CD4-positive, alpha-beta memory T cell (primary cell): Measurements from ENCODE around the gene CCM2. TPM values are rescaled to one million over a fixed set of nuclear protein-coding genes. Genes with fewer than 3 reads are reported as not detected.
A peak's percentile ranks its signal among the peaks of the same experiment; 100 is the strongest.

Experiments
- CTCF ChIA-PET: fragments of 350-600 bp; sonication (Branson Sonifier 250); formaldehyde crosslinking; loops from one replicate; lab custom pipeline; 2021; ENCODE audit warnings: inconsistent platforms; ENCODE audit not compliant: partially characterized antibody; lab: Charles Lee
- POLR2A ChIA-PET: fragments of 350-600 bp; sonication (Branson Sonifier 250); formaldehyde crosslinking; loops from one replicate; lab custom pipeline; 2021; ENCODE audit not compliant: partially characterized antibody; lab: Charles Lee
- DNase-seq, 5 donors: peaks; one replicate each; pipeline versions ENCODE4 v3.0.0 to v3.0.0-alpha.2; 2020 to 2022; ENCODE audit warnings: mixed read lengths in 1 of 5
- H3K27ac ChIP-seq: one replicate; pipeline ENCODE4 v1.7.0; 2013; ENCODE audit warnings: low read depth, low read length
- H3K27me3 ChIP-seq: 2 replicates; pipeline ENCODE4 v1.7.0; 2013; ENCODE audit warnings: mild to moderate bottlenecking, low read length, moderate library complexity; ENCODE audit not compliant: insufficient read depth
- H3K36me3 ChIP-seq: 2 replicates; pipeline ENCODE4 v1.7.0; 2013; ENCODE audit warnings: mild to moderate bottlenecking, low read length, moderate library complexity; ENCODE audit not compliant: insufficient read depth
- H3K4me1 ChIP-seq: 2 replicates; pipeline ENCODE4 v1.7.0; 2013; ENCODE audit warnings: mild to moderate bottlenecking, low read length, moderate library complexity; ENCODE audit not compliant: insufficient read depth
- H3K4me3 ChIP-seq, 2 donors: one replicate each; pipeline ENCODE4 v1.7.0; 2013; ENCODE audit warnings: low read length in 2 of 2, mild to moderate bottlenecking in 1 of 2
- H3K9me3 ChIP-seq, 2 donors: one replicate each; pipeline ENCODE4 v1.7.0; 2013; ENCODE audit warnings: low read length in 2 of 2, control low read depth in 1 of 2; ENCODE audit not compliant: control insufficient read depth in 1 of 2
- H3K27ac Mint-ChIP-seq, 7 donors: one replicate each; pipeline ENCODE4 v1.8.0; 2020 to 2021; ENCODE audit warnings: mixed read lengths in 7 of 7, mild to moderate bottlenecking in 6 of 7, inconsistent platforms in 3 of 7, moderate library complexity in 3 of 7
- H3K27me3 Mint-ChIP-seq, 2 donors: one replicate each; pipeline ENCODE4 v1.8.0; 2020 to 2021; ENCODE audit warnings: mixed read lengths in 2 of 2
- H3K36me3 Mint-ChIP-seq, 2 donors: one replicate each; pipeline ENCODE4 v1.8.0; 2020 to 2021; ENCODE audit warnings: mixed read lengths in 2 of 2, inconsistent platforms in 1 of 2, mild to moderate bottlenecking in 1 of 2
- H3K4me1 Mint-ChIP-seq, 4 donors: one replicate each; pipeline ENCODE4 v1.8.0; 2020 to 2021; ENCODE audit warnings: mixed read lengths in 4 of 4, mild to moderate bottlenecking in 1 of 4
- H3K4me3 Mint-ChIP-seq, 8 donors: one replicate each; pipeline ENCODE4 v1.8.0; 2020 to 2021; ENCODE audit warnings: mixed read lengths in 8 of 8, mild to moderate bottlenecking in 7 of 8, moderate library complexity in 6 of 8, inconsistent platforms in 3 of 8
- H3K9me3 Mint-ChIP-seq, 8 donors: one replicate each; pipeline ENCODE4 v1.8.0; 2020 to 2021; ENCODE audit warnings: mixed read lengths in 8 of 8, mild to moderate bottlenecking in 5 of 8, inconsistent platforms in 3 of 8, moderate library complexity in 1 of 8
- intact Hi-C: fragments of 100-400 bp; cut with micrococcal nuclease; formaldehyde crosslinking; loops from one replicate; pipeline ENCODE4 v1.15.1; 2023
- polyA plus RNA-seq, 2 donors: library from polyadenylated mRNA; unstranded; fragments of 300-500 nt; fragmentation: Illumina TruSeq; gene quantifications; one replicate each; pipeline ENCODE4 v1.2.3, GENCODE V29; 2021
- total RNA-seq, 2 experiments: library from RNA; stranded (reverse); gene quantifications; one replicate each; pipeline ENCODE4 v1.2.3, GENCODE V29; 2021

The CCM2 gene
- total and polyA plus RNA-seq, 4 experiments from 2014 or later = 82.1 to 200 (median 142) TPM

DNA sequence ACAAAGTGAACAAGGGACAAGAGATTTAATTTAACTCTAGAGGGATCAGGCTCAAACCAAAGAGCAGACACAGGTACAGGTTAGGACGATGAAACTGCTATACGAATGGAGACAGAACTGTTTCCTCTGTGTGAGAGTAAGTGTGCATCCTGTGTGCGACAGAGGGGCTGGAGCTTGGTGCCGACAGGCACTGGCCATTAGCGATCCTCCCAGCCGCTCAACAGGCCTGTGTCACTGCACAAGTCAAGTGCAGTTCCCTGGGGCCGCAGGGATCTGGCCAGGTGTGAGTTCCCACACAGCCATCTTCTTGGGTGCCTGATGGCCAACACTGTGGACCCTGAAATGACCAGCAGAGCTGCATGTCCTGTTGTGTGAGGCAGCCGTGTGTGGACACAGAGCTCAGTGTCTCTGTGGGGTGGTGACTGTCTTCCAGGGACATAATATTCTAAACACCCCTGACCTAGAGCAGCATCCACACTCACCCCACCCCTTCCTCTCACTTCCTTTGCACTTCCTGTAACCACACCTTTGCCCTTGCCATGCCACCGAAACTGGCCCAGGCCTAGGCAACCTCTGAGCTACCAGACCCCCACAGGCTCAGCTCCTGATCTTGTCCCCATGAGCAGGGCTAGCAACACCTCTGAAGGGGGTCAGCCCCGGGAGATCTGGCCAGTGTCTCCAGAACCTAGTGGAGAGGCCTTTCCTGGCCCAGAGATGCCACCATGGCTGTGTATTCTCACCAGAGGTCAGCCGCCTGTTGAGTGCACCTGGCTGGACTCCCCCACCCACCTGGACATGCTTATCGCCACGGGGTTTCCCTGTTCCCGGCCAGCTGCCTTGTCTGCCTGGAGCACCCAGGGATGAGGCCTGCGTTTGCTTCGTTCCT, 123.2 kb downstream of the CCM2 start:
- H3K27ac ChIP-seq = peak overlapping the region; percentile 29
- intact Hi-C loops = no loop called here

DNA sequence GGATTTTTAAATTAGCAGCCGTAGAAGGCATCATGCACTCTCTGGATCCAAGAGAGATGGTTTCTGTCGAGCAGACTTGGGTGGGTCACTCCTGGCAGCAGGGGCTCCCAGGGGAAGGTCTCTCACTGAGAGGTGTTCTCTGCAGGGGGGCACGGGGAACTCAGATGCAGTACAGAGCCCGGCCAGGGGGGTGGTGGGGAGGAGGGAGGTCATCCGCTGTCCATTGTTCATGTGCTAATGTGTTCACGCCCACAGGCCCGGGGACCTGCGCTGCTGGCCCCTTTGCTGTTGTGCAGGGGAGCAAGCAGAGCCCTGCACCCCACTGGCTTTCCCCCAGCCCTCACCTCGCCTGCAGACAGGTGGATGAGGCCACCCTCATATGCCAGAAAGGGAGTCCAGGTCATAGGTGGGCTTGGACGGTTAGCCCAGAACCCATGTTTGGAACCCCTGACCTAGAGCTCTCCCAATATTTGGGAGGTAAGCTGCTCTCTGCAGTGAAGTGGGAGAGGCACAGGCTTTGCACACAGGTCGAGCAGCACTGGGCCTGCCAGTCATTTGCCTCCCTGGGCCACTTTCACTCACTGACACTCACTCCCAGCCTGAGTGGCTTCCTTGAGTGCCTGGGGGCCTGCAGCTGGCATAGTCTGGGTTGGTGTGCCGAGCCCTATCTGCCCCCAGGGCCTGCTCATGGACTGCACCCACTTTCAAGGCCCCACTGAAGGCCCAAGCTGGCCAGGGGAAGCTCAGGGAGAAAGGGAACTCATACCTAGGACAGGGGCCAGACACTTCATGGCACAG, 124.1 kb downstream of the CCM2 start:
- Mint-ChIP-seq H3K27ac (peak overlapping the region in 6 of 7 donors; percentile 29 to 94 (median 90)), H3K27me3 (no peaks in the 10 kb centered on the region), H3K4me1 (peaks cover 14 to 27% (median 18%) of the 10 kb centered on the region in 4 donors), H3K4me3 (peak overlapping the region in 2 of 8 donors; percentile 84 to 86), H3K36me3 (no peaks in the 10 kb centered on the region), H3K9me3 (peaks cover 0 to 4% (median 0%) of the 10 kb centered on the region in 8 donors)
- H3K36me3 ChIP-seq = no peaks in the 10 kb centered on the region
- H3K4me1 ChIP-seq = peaks cover 26% of the 10 kb centered on the region
- intact Hi-C loops = no loop called here
- H3K4me3 ChIP-seq = no peak overlapping the region
- peak overlapping the region; percentile 29 for H3K27ac ChIP-seq
- no peak for DNase-seq
- ChIA-PET CTCF (interaction anchor here (0.8 to 4.6 kb wide), 4 partner anchors 11 to 267 kb away, joined by 3 to 19 read pairs (median 3); no protein-coding TSS in a partner anchor), POLR2A (interaction anchor here (1.0 to 4.2 kb wide), 4 partner anchors 11 to 518 kb away, joined by 3 to 32 read pairs (median 4); partner anchors contain the start of genes OGDH, PURB and TBRG4)
- H3K9me3 ChIP-seq = no peaks in the 10 kb centered on the region
- no peaks in the 10 kb centered on the region for H3K27me3 ChIP-seq

More for the DNA sequence above, 123.2 kb downstream of the CCM2 start:
- H3K9me3 Mint-ChIP-seq = peaks cover 0 to 4% (median 0%) of the 10 kb centered on the region in 8 donors
- ChIA-PET CTCF (interaction anchor here (0.6 to 4.6 kb wide), 4 partner anchors 12 to 266 kb away, joined by 3 to 19 read pairs (median 3); no protein-coding TSS in a partner anchor), POLR2A (interaction anchor here (1.0 to 4.2 kb wide), 5 partner anchors 12 to 517 kb away, joined by 3 to 32 read pairs (median 4); partner anchors contain the start of genes OGDH, PURB and TBRG4)
- H3K27me3 Mint-ChIP-seq = no peaks in the 10 kb centered on the region
- H3K27me3 ChIP-seq = no peaks in the 10 kb centered on the region
- no peaks in the 10 kb centered on the region for H3K36me3 Mint-ChIP-seq
- H3K9me3 ChIP-seq = no peaks in the 10 kb centered on the region
- peaks cover 26% of the 10 kb centered on the region for H3K4me1 ChIP-seq
- peak overlapping the region in 7 of 8 donors; percentile 60 to 87 (median 77) for H3K4me3 Mint-ChIP-seq
- H3K4me3 ChIP-seq = peak overlapping the region; percentile 9 to 19
- H3K4me1 Mint-ChIP-seq = peaks cover 14 to 27% (median 18%) of the 10 kb centered on the region in 4 donors
- no peaks in the 10 kb centered on the region for H3K36me3 ChIP-seq
- DNase-seq = peak in 2 of 5 donors; percentile 15 to 23
- peak overlapping the region; percentile 40 to 94 (median 87) for H3K27ac Mint-ChIP-seq

DNA sequence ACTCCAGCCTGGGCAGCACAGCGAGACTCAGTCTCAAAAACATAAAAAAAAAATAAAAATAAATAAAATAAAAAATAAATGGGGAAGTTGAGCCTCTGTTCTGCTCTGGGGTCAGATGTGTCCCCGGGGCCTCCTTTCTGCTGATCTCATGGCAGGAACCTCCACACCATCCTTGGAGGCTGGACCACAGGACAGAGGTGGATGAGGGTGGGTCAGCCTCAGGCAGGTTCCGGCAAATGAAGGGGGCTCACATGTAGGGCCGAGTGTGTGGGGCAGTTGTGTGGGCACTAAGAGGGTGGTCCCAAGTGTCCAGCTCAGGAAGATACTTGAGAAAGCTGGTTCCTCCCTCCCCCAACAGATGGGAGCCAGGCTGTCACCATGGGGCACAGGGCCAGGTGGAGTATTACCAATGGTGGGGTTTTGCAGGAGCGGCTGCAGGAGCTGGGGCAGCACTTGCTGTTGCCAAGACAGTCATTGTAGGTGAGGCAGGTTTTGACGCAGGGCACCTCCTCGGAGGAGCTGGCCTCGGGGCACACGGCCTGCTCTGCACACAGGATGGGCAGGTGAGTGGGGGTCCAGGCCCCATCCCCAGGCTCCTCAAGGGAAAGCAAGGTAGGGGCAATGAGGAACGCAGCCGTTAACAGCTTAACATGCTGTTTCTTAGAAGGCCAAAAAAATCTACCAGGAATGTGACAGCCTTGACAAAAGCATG, 125.3 kb downstream of the CCM2 start:
- Mint-ChIP-seq H3K9me3 (peaks cover 0 to 4% (median 0%) of the 10 kb centered on the region in 8 donors), H3K36me3 (no peaks in the 10 kb centered on the region), H3K27me3 (no peaks in the 10 kb centered on the region), H3K27ac (peak overlapping the region in 2 of 7 donors; percentile 50 to 70), H3K4me3 (no peak overlapping the region), H3K4me1 (peaks cover 14 to 27% (median 18%) of the 10 kb centered on the region in 4 donors)
- no peak overlapping the region for H3K4me3 ChIP-seq
- H3K4me1 ChIP-seq = peaks cover 26% of the 10 kb centered on the region
- no peaks in the 10 kb centered on the region for H3K36me3 ChIP-seq
- no peaks in the 10 kb centered on the region for H3K27me3 ChIP-seq
- DNase-seq = no peak
- ChIA-PET POLR2A (interaction anchor here (1.1 to 4.2 kb wide), 2 partner anchors 8 to 14 kb away, joined by 3 to 32 read pairs; partner anchors contain the start of gene TBRG4), CTCF (interaction anchor here (4.6 kb wide), 1 partner anchor 10 kb away, joined by 19 read pairs; no protein-coding TSS in a partner anchor)
- H3K27ac ChIP-seq = no peak overlapping the region
- intact Hi-C loops = no loop called here
- H3K9me3 ChIP-seq = no peaks in the 10 kb centered on the region

Other genes starting within 250 kb of the CCM2 start
- gene PPIA, start 203.5 kb upstream of the CCM2 start, total RNA-seq = 100 to 1,000 TPM; 677 to 707 TPM
- gene PPIA, start 203.5 kb upstream of the CCM2 start, polyA plus RNA-seq = 1,000 to 10,000 TPM; 2,815 to 3,590 TPM
- gene H2AZ2, start 152.1 kb upstream of the CCM2 start, total RNA-seq = 100 to 1,000 TPM; 168 to 169 TPM
- 100 to 1,000 TPM; 231 to 236 TPM for gene H2AZ2, start 152.1 kb upstream of the CCM2 start, polyA plus RNA-seq
- gene PURB, start 114.7 kb upstream of the CCM2 start, total RNA-seq = 10 to 100 TPM; 26.6 to 27.4 TPM
- gene PURB, start 114.7 kb upstream of the CCM2 start, polyA plus RNA-seq = 1 to 10 TPM; 1.1 to 2.2 TPM
- 10 to 100 TPM; 92.9 to 94.2 TPM for gene MYO1G, start 21.2 kb upstream of the CCM2 start, total RNA-seq
- gene MYO1G, start 21.2 kb upstream of the CCM2 start, polyA plus RNA-seq = 100 to 1,000 TPM; 143 to 168 TPM
- not detected for gene NACAD, start 88.8 kb downstream of the CCM2 start, total RNA-seq
- not detected for gene NACAD, start 88.8 kb downstream of the CCM2 start, polyA plus RNA-seq
- 100 to 1,000 TPM; 103 to 129 TPM for gene TBRG4, start 111.5 kb downstream of the CCM2 start, total RNA-seq
- gene TBRG4, start 111.5 kb downstream of the CCM2 start, polyA plus RNA-seq = 10 to 100 TPM; 48.5 to 65.3 TPM
- not detected for gene RAMP3, start 157.6 kb downstream of the CCM2 start, total RNA-seq
- 1 to 10 TPM in 1 of 2 donors, under 1 TPM in 1; 0.38 to 1.6 TPM for gene RAMP3, start 157.6 kb downstream of the CCM2 start, polyA plus RNA-seq